CD4-positive, alpha-beta memory T cell (primary cell): ENCODE data around the gene TTLL11. TPM values are rescaled to one million over a fixed set of nuclear protein-coding genes. Genes with fewer than 3 reads are reported as not detected.
"Not testable (repeated sequence)": the region's sequence is repeated elsewhere in the genome, so short reads cannot be mapped to it uniquely, and the experiment has no call there.

Source experiments
- CTCF ChIA-PET: fragments of 350-600 bp; sonication (Branson Sonifier 250); formaldehyde crosslinking; loops from one replicate; lab custom pipeline; 2021; ENCODE audit warnings: inconsistent platforms; ENCODE audit not compliant: partially characterized antibody; lab: Charles Lee
- POLR2A ChIA-PET: fragments of 350-600 bp; sonication (Branson Sonifier 250); formaldehyde crosslinking; loops from one replicate; lab custom pipeline; 2021; ENCODE audit not compliant: partially characterized antibody; lab: Charles Lee
- DNase-seq, 5 donors: peaks; one replicate each; pipeline versions ENCODE4 v3.0.0 to v3.0.0-alpha.2; 2020 to 2022; ENCODE audit warnings: mixed read lengths in 1 of 5
- H3K27ac ChIP-seq: one replicate; pipeline ENCODE4 v1.7.0; 2013; ENCODE audit warnings: low read depth, low read length
- H3K27me3 ChIP-seq: 2 replicates; pipeline ENCODE4 v1.7.0; 2013; ENCODE audit warnings: mild to moderate bottlenecking, low read length, moderate library complexity; ENCODE audit not compliant: insufficient read depth
- H3K36me3 ChIP-seq: 2 replicates; pipeline ENCODE4 v1.7.0; 2013; ENCODE audit warnings: mild to moderate bottlenecking, low read length, moderate library complexity; ENCODE audit not compliant: insufficient read depth
- H3K4me1 ChIP-seq: 2 replicates; pipeline ENCODE4 v1.7.0; 2013; ENCODE audit warnings: mild to moderate bottlenecking, low read length, moderate library complexity; ENCODE audit not compliant: insufficient read depth
- H3K4me3 ChIP-seq, 2 donors: one replicate each; pipeline ENCODE4 v1.7.0; 2013; ENCODE audit warnings: low read length in 2 of 2, mild to moderate bottlenecking in 1 of 2
- H3K9me3 ChIP-seq, 2 donors: one replicate each; pipeline ENCODE4 v1.7.0; 2013; ENCODE audit warnings: low read length in 2 of 2, control low read depth in 1 of 2; ENCODE audit not compliant: control insufficient read depth in 1 of 2
- H3K27ac Mint-ChIP-seq, 7 donors: one replicate each; pipeline ENCODE4 v1.8.0; 2020 to 2021; ENCODE audit warnings: mixed read lengths in 7 of 7, mild to moderate bottlenecking in 6 of 7, inconsistent platforms in 3 of 7, moderate library complexity in 3 of 7
- H3K27me3 Mint-ChIP-seq, 2 donors: one replicate each; pipeline ENCODE4 v1.8.0; 2020 to 2021; ENCODE audit warnings: mixed read lengths in 2 of 2
- H3K36me3 Mint-ChIP-seq, 2 donors: one replicate each; pipeline ENCODE4 v1.8.0; 2020 to 2021; ENCODE audit warnings: mixed read lengths in 2 of 2, inconsistent platforms in 1 of 2, mild to moderate bottlenecking in 1 of 2
- H3K4me1 Mint-ChIP-seq, 4 donors: one replicate each; pipeline ENCODE4 v1.8.0; 2020 to 2021; ENCODE audit warnings: mixed read lengths in 4 of 4, mild to moderate bottlenecking in 1 of 4
- H3K4me3 Mint-ChIP-seq, 8 donors: one replicate each; pipeline ENCODE4 v1.8.0; 2020 to 2021; ENCODE audit warnings: mixed read lengths in 8 of 8, mild to moderate bottlenecking in 7 of 8, moderate library complexity in 6 of 8, inconsistent platforms in 3 of 8
- H3K9me3 Mint-ChIP-seq, 8 donors: one replicate each; pipeline ENCODE4 v1.8.0; 2020 to 2021; ENCODE audit warnings: mixed read lengths in 8 of 8, mild to moderate bottlenecking in 5 of 8, inconsistent platforms in 3 of 8, moderate library complexity in 1 of 8
- intact Hi-C: fragments of 100-400 bp; cut with micrococcal nuclease; formaldehyde crosslinking; loops from one replicate; pipeline ENCODE4 v1.15.1; 2023
- polyA plus RNA-seq, 2 donors: library from polyadenylated mRNA; unstranded; fragments of 300-500 nt; fragmentation: Illumina TruSeq; gene quantifications; one replicate each; pipeline ENCODE4 v1.2.3, GENCODE V29; 2021
- total RNA-seq, 2 experiments: library from RNA; stranded (reverse); gene quantifications; one replicate each; pipeline ENCODE4 v1.2.3, GENCODE V29; 2021

Gene TTLL11
- total and polyA plus RNA-seq, 4 experiments from 2014 or later = 2.7 to 7.8 (median 3.1) TPM

- no peak overlapping the region for H3K27ac Mint-ChIP-seq
Observed at GRCh38 chr9:121798941-121799340, 294.2 kb downstream of the TTLL11 start.

DNA sequence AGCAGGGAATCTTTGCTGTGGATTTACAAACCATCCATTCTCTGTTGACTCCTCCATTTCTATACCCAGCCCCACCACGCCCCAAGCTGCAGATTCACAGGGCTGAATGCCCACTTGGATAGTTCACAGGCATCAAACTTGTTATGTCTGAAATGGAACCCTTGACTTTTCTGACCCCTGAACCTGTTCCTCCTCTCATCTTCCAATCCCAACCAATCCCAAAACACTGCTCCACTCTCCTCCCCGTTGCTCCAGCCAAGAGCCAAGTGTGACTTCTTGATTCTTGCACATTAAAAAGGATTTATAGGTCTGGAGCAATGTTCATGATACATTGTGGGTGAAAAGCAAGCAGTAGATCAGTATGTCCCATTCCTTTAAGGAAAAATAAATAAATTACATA lies 296.0 kb downstream of the TTLL11 start:
- no peaks in the 10 kb centered on the region for H3K9me3 ChIP-seq
- Mint-ChIP-seq H3K4me1 (no peaks in the 10 kb centered on the region), H3K36me3 (no peaks in the 10 kb centered on the region), H3K27ac (no peak overlapping the region), H3K4me3 (no peak overlapping the region), H3K9me3 (no peaks in the 10 kb centered on the region), H3K27me3 (peaks cover 6 to 12% of the 10 kb centered on the region in 2 donors)
- DNase-seq = no peak
- H3K4me1 ChIP-seq = no peaks in the 10 kb centered on the region
- H3K36me3 ChIP-seq = no peaks in the 10 kb centered on the region
- intact Hi-C loops = no loop called here
- ChIA-PET POLR2A (no interaction called here), CTCF (no interaction called here)
- H3K4me3 ChIP-seq = no peak overlapping the region
- H3K27ac ChIP-seq = no peak overlapping the region
- H3K27me3 ChIP-seq = no peaks in the 10 kb centered on the region

More at GRCh38 chr9:121798941-121799340, 294.2 kb downstream of the TTLL11 start:
- Histone ChIP-seq H3K9me3 (no peaks in the 10 kb centered on the region), H3K36me3 (no peaks in the 10 kb centered on the region), H3K4me3 (no peak overlapping the region), H3K4me1 (no peaks in the 10 kb centered on the region), H3K27me3 (no peaks in the 10 kb centered on the region), H3K27ac (no peak overlapping the region)
- Mint-ChIP-seq H3K9me3 (peaks cover 0 to 6% (median 0%) of the 10 kb centered on the region in 8 donors), H3K36me3 (no peaks in the 10 kb centered on the region), H3K4me1 (no peaks in the 10 kb centered on the region), H3K4me3 (no peak overlapping the region), H3K27me3 (peaks cover 7 to 14% of the 10 kb centered on the region in 2 donors)
- no peak for DNase-seq
- CTCF ChIA-PET = no interaction called here
- intact Hi-C loops = no loop called here
- POLR2A ChIA-PET = no interaction called here

GRCh38 chr9:121794334-121794733 lies 298.8 kb downstream of the TTLL11 start:
- H3K27me3 ChIP-seq, CTCF ChIA-PET, H3K4me1 ChIP-seq, H3K4me1 Mint-ChIP-seq, H3K27ac ChIP-seq, H3K4me3 Mint-ChIP-seq, H3K36me3 ChIP-seq, H3K27me3 Mint-ChIP-seq, H3K36me3 Mint-ChIP-seq, POLR2A ChIA-PET, H3K9me3 ChIP-seq, H3K9me3 Mint-ChIP-seq, intact Hi-C loops, H3K4me3 ChIP-seq, H3K27ac Mint-ChIP-seq, DNase-seq: not testable (repeated sequence)

- H3K36me3 ChIP-seq, H3K27me3 Mint-ChIP-seq, H3K4me1 Mint-ChIP-seq, CTCF ChIA-PET, DNase-seq, H3K36me3 Mint-ChIP-seq, H3K27ac ChIP-seq, intact Hi-C loops, H3K27ac Mint-ChIP-seq, H3K4me1 ChIP-seq, H3K4me3 Mint-ChIP-seq, H3K4me3 ChIP-seq, H3K9me3 Mint-ChIP-seq, H3K27me3 ChIP-seq, H3K9me3 ChIP-seq, POLR2A ChIA-PET: not testable (repeated sequence)
Observed at GRCh38 chr9:121792476-121792875, 300.6 kb downstream of the TTLL11 start.

GRCh38 chr9:121790841-121791240 lies 302.3 kb downstream of the TTLL11 start:
- ChIA-PET CTCF (no interaction called here), POLR2A (no interaction called here)
- no peaks in the 10 kb centered on the region for H3K9me3 ChIP-seq
- H3K27ac ChIP-seq = no peak overlapping the region
- H3K36me3 ChIP-seq = no peaks in the 10 kb centered on the region
- H3K27me3 ChIP-seq = no peaks in the 10 kb centered on the region
- Mint-ChIP-seq H3K4me3 (no peak overlapping the region), H3K27me3 (peaks cover 12 to 13% of the 10 kb centered on the region in 2 donors), H3K36me3 (no peaks in the 10 kb centered on the region), H3K27ac (no peak overlapping the region), H3K4me1 (no peaks in the 10 kb centered on the region), H3K9me3 (peaks cover 0 to 2% (median 0%) of the 10 kb centered on the region in 8 donors)
- H3K4me3 ChIP-seq = no peak overlapping the region
- intact Hi-C loops = no loop called here
- DNase-seq = no peak
- H3K4me1 ChIP-seq = no peaks in the 10 kb centered on the region

- no peak overlapping the region for H3K4me3 Mint-ChIP-seq
- no peak for DNase-seq
- H3K4me1 Mint-ChIP-seq = peaks cover 0 to 3% (median 1%) of the 10 kb centered on the region in 4 donors
- no peaks in the 10 kb centered on the region for H3K36me3 ChIP-seq
- peaks cover 0 to 2% (median 0%) of the 10 kb centered on the region in 8 donors for H3K9me3 Mint-ChIP-seq
- intact Hi-C loops = no loop called here
- no peak overlapping the region for H3K4me3 ChIP-seq
- no peak overlapping the region for H3K27ac Mint-ChIP-seq
- no peaks in the 10 kb centered on the region for H3K27me3 ChIP-seq
- ChIA-PET CTCF (no interaction called here), POLR2A (no interaction called here)
- no peaks in the 10 kb centered on the region for H3K9me3 ChIP-seq
- no peaks in the 10 kb centered on the region for H3K36me3 Mint-ChIP-seq
- peaks cover 11 to 16% of the 10 kb centered on the region in 2 donors for H3K27me3 Mint-ChIP-seq
- H3K4me1 ChIP-seq = no peaks in the 10 kb centered on the region
- H3K27ac ChIP-seq = no peak overlapping the region
Observed at GRCh38 chr9:121788686-121789366, 304.3 kb downstream of the TTLL11 start.

DNA sequence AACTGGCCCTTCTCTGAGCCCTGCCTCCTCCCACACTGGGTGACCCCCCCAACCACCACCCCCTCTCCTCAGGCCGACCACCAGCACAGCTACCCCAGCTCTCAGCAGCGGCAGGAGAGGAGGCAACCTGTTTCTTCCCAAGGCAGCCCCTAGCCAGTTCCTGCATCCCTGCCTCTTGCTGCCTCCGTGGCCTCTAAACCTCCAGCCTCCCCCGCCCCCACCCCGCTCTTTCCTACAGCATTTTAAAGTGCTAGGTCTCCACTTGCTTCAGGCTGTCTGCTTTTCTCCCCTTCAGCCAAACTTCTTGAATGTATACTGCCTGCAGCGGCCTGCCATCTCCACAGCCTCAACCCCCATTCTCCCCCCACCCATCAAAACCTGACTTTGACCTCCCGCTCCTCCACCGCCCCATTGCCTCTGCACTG lies 306.1 kb downstream of the TTLL11 start:
- H3K4me3 Mint-ChIP-seq = no peak overlapping the region
- Histone ChIP-seq H3K9me3 (no peaks in the 10 kb centered on the region), H3K27me3 (no peaks in the 10 kb centered on the region), H3K27ac (no peak overlapping the region), H3K4me3 (no peak overlapping the region), H3K36me3 (no peaks in the 10 kb centered on the region), H3K4me1 (no peaks in the 10 kb centered on the region)
- no peak for DNase-seq
- peaks cover 0 to 5% (median 2%) of the 10 kb centered on the region in 4 donors for H3K4me1 Mint-ChIP-seq
- no peaks in the 10 kb centered on the region for H3K36me3 Mint-ChIP-seq
- CTCF ChIA-PET = no interaction called here
- intact Hi-C loops = no loop called here
- H3K27me3 Mint-ChIP-seq = peaks cover 14 to 21% of the 10 kb centered on the region in 2 donors
- no peak overlapping the region for H3K27ac Mint-ChIP-seq
- peaks cover 0 to 2% (median 0%) of the 10 kb centered on the region in 8 donors for H3K9me3 Mint-ChIP-seq
- POLR2A ChIA-PET = no interaction called here
